Caco-2 (cell line): ENCODE results near the gene MEST. TPM values are rescaled to one million over a fixed set of nuclear protein-coding genes. Genes with fewer than 3 reads are reported as not detected.
"Not testable (repeated sequence)": the region's sequence is repeated elsewhere in the genome, so short reads cannot be mapped to it uniquely, and the experiment has no call there.

ENCODE experiments used
- BruUV-seq: library from RNA; stranded (reverse); fragments of 400-500 nt; replicated peaks from 2 replicates; lab custom pipeline; 2021; lab: Mats Ljungman, UMichigan
- CTCF ChIA-PET: fragments of 300-600 bp; sonication (Branson Sonifier 250); formaldehyde crosslinking; loops from one replicate; lab custom pipeline; 2022; ENCODE audit warnings: antibody characterized with exemption; lab: Charles Lee
- POLR2A ChIA-PET: fragments of 300-600 bp; sonication (Branson Sonifier 250); formaldehyde crosslinking; loops from one replicate; lab custom pipeline; 2022; ENCODE audit warnings: antibody characterized with exemption; lab: Charles Lee
- DNase-seq, 2 experiments: peaks; one replicate each; pipeline versions ENCODE4 v3.0.0 to v3.0.0-alpha.2; 2020 to 2022
- H3K27me3 ChIP-seq: replicated peaks from 2 replicates; pipeline ENCODE4 v1.6.0; 2011; ENCODE audit warnings: low read length; ENCODE audit not compliant: control insufficient read depth, insufficient read depth
- H3K36me3 ChIP-seq: 2 replicates; pipeline ENCODE4 v1.5.1; 2011; ENCODE audit warnings: low read length; ENCODE audit not compliant: control insufficient read depth, insufficient read depth
- H3K4me1 ChIP-seq: fragments of 250-450 bp; sonication (Bioruptor Pico); 2 replicates; pipeline ENCODE4 v1.5.1; 2020; ENCODE audit warnings: mild to moderate bottlenecking
- H3K4me3 ChIP-seq: 2 replicates; pipeline ENCODE4 v1.5.1; 2011; ENCODE audit warnings: low read depth, mild to moderate bottlenecking, control low read depth, low read length
- H3K9me3 ChIP-seq: fragments of 250-450 bp; sonication (Bioruptor Pico); 2 replicates; pipeline ENCODE4 v1.5.1; 2020; ENCODE audit warnings: mild to moderate bottlenecking, moderate library complexity
- H3K27ac Mint-ChIP-seq: one replicate; pipeline ENCODE4 v1.8.0; 2022; ENCODE audit warnings: mixed read lengths; ENCODE audit not compliant: unreplicated experiment
- H3K27me3 Mint-ChIP-seq: one replicate; pipeline ENCODE4 v1.8.0; 2022; ENCODE audit warnings: mixed read lengths; ENCODE audit not compliant: insufficient read depth, unreplicated experiment
- H3K36me3 Mint-ChIP-seq: one replicate; pipeline ENCODE4 v1.8.0; 2022; ENCODE audit warnings: mild to moderate bottlenecking, mixed read lengths; ENCODE audit not compliant: insufficient read depth, unreplicated experiment
- H3K4me1 Mint-ChIP-seq: one replicate; pipeline ENCODE4 v1.8.0; 2022; ENCODE audit warnings: low read depth, mixed read lengths; ENCODE audit not compliant: unreplicated experiment
- H3K4me3 Mint-ChIP-seq: one replicate; pipeline ENCODE4 v1.8.0; 2022; ENCODE audit warnings: mild to moderate bottlenecking, moderate library complexity, mixed read lengths; ENCODE audit not compliant: unreplicated experiment
- H3K9me3 Mint-ChIP-seq: one replicate; pipeline ENCODE4 v1.8.0; 2022; ENCODE audit warnings: mixed read lengths; ENCODE audit not compliant: unreplicated experiment
- CTCF ChIP-seq, 2 experiments: fragments of 200-600 bp in 1 of 2; IDR thresholded peaks; 1 replicate in 1 of 2; 2 replicates in 1 of 2; pipeline versions ENCODE4 v1.5.1 to v1.8.0; 2011 to 2022; ENCODE audit warnings: antibody characterized with exemption in 1 of 2, control low read depth in 1 of 2, inconsistent platforms in 1 of 2, low read depth in 1 of 2, low read length in 1 of 2, mild to moderate bottlenecking in 1 of 2, moderate library complexity in 1 of 2; ENCODE audit not compliant: insufficient read depth in 1 of 2, severe bottlenecking in 1 of 2, unreplicated experiment in 1 of 2
- intact Hi-C: fragments of 100-400 bp; cut with micrococcal nuclease; formaldehyde crosslinking; loops from one replicate; pipeline ENCODE4 v1.10.0; 2022; ENCODE audit not compliant: unreplicated experiment
- total RNA-seq: library from RNA; stranded (reverse); gene quantifications from 2 replicates; pipeline ENCODE4 v1.2.3, GENCODE V29; 2022

The MEST gene
- total RNA-seq, 1 experiment from 2014 or later, result 270 TPM

GRCh38 chr7:130524628-130525027 lies 32.7 kb downstream of the MEST start:
- Histone ChIP-seq H3K9me3 (no peaks in the 10 kb centered on the region), H3K36me3 (no peaks in the 10 kb centered on the region; the same call in 1 of the 2 replicates), H3K4me3 (no peak overlapping the region), H3K27me3 (no peaks in the 10 kb centered on the region), H3K4me1 (no peaks in the 10 kb centered on the region)
- TF ChIP-seq CTCF (IDR thresholded peaks at IDR 0.05; ENCODE audit: insufficient read depth in 1 of 2, low read depth in 1 of 2, low read length in 1 of 2, severe bottlenecking in 1 of 2, unreplicated experiment in 1 of 2), result no peak
- Mint-ChIP-seq H3K9me3 (no peaks in the 10 kb centered on the region), H3K36me3 (peaks cover 6% of the 10 kb centered on the region), H3K4me3 (no peak overlapping the region), H3K4me1 (no peaks in the 10 kb centered on the region), H3K27me3 (no peaks in the 10 kb centered on the region), H3K27ac (no peak overlapping the region)
- ChIA-PET CTCF (no interaction called here), POLR2A (no interaction called here)
- intact Hi-C loops, result no loop called here
- BruUV-seq, result no TSS peak
- no peak for DNase-seq

- H3K4me3 Mint-ChIP-seq, CTCF ChIA-PET, H3K4me1 ChIP-seq, intact Hi-C loops, H3K36me3 Mint-ChIP-seq, H3K4me3 ChIP-seq, BruUV-seq, H3K27me3 Mint-ChIP-seq, DNase-seq, POLR2A ChIA-PET, H3K4me1 Mint-ChIP-seq, H3K9me3 ChIP-seq, H3K36me3 ChIP-seq, H3K27me3 ChIP-seq, H3K9me3 Mint-ChIP-seq, H3K27ac Mint-ChIP-seq: not testable (repeated sequence)
These were observed 36.0 kb downstream of the MEST start for GRCh38 chr7:130527752-130528355.

- Histone ChIP-seq H3K9me3 (no peaks in the 10 kb centered on the region), H3K4me1 (no peaks in the 10 kb centered on the region), H3K27me3 (no peaks in the 10 kb centered on the region), H3K36me3 (no peaks in the 10 kb centered on the region; the same call in 1 of the 2 replicates), H3K4me3 (no peak overlapping the region)
- Mint-ChIP-seq H3K4me1 (no peaks in the 10 kb centered on the region), H3K4me3 (no peak overlapping the region), H3K27me3 (no peaks in the 10 kb centered on the region), H3K36me3 (peaks cover 6% of the 10 kb centered on the region), H3K27ac (peak overlapping the region; percentile 7), H3K9me3 (no peaks in the 10 kb centered on the region)
- POLR2A ChIA-PET, result no interaction called here
- CTCF ChIA-PET, result no interaction called here
- no peak for TF ChIP-seq CTCF (IDR thresholded peaks at IDR 0.05; ENCODE audit: insufficient read depth in 1 of 2, low read depth in 1 of 2, low read length in 1 of 2, severe bottlenecking in 1 of 2, unreplicated experiment in 1 of 2)
- intact Hi-C loops, result no loop called here
- no TSS peak for BruUV-seq
- DNase-seq, result no peak
These were observed 37.5 kb downstream of the MEST start for GRCh38 chr7:130529417-130529816.

GRCh38 chr7:130537894-130538293 lies 46.0 kb downstream of the MEST start:
- H3K4me3 ChIP-seq, H3K4me3 Mint-ChIP-seq, H3K9me3 Mint-ChIP-seq, H3K9me3 ChIP-seq, H3K36me3 Mint-ChIP-seq, H3K4me1 Mint-ChIP-seq, POLR2A ChIA-PET, DNase-seq, BruUV-seq, H3K27ac Mint-ChIP-seq, intact Hi-C loops, H3K27me3 ChIP-seq, H3K36me3 ChIP-seq, H3K4me1 ChIP-seq, H3K27me3 Mint-ChIP-seq, CTCF ChIA-PET: not testable (repeated sequence)

- H3K27me3 ChIP-seq, H3K4me1 ChIP-seq, H3K4me1 Mint-ChIP-seq, H3K27me3 Mint-ChIP-seq, H3K9me3 Mint-ChIP-seq, H3K4me3 ChIP-seq, H3K36me3 ChIP-seq, POLR2A ChIA-PET, H3K36me3 Mint-ChIP-seq, H3K4me3 Mint-ChIP-seq, BruUV-seq, intact Hi-C loops, CTCF ChIA-PET, H3K27ac Mint-ChIP-seq, DNase-seq, H3K9me3 ChIP-seq: not testable (repeated sequence)
These were observed 49.4 kb downstream of the MEST start for GRCh38 chr7:130541287-130541686.

GRCh38 chr7:130542297-130542696 lies 50.4 kb downstream of the MEST start:
- H3K4me1 Mint-ChIP-seq, H3K4me1 ChIP-seq, H3K4me3 ChIP-seq, H3K9me3 Mint-ChIP-seq, H3K27me3 Mint-ChIP-seq, H3K9me3 ChIP-seq, H3K36me3 ChIP-seq, H3K27ac Mint-ChIP-seq, POLR2A ChIA-PET, H3K27me3 ChIP-seq, H3K36me3 Mint-ChIP-seq, CTCF ChIA-PET, BruUV-seq, intact Hi-C loops, H3K4me3 Mint-ChIP-seq: not testable (repeated sequence)
- peak in 1 of 2 experiments; percentile 15 for DNase-seq
